Measurements from ENCODE around the gene ZMYND15. TPM values are rescaled to one million over a fixed set of nuclear protein-coding genes. Genes with fewer than 3 reads are reported as not detected.

ZMYND15 gene
- total and polyA plus RNA-seq, 2 of the 13 experiments (the other 11 are each of a cell fraction or from before 2014, with no cell fraction given) = 0.24 to 2.7 TPM

GRCh38 chr17:4789951-4790704 lies 50.5 kb downstream of the ZMYND15 start (continued):
- 0 out of 2 replicates have a peak, but pooled peaks have one; percentile 42 for TF ChIP-seq ELK4 (CRISPR knock-in tag; IDR thresholded peaks at IDR 0.05; ENCODE audit: borderline replicate concordance)
- no peak; the same call in 1 of the 2 replicates for TF ChIP-seq TFE3 (CRISPR knock-in tag; IDR thresholded peaks at IDR 0.05)
- TF ChIP-seq, protein P1, sequence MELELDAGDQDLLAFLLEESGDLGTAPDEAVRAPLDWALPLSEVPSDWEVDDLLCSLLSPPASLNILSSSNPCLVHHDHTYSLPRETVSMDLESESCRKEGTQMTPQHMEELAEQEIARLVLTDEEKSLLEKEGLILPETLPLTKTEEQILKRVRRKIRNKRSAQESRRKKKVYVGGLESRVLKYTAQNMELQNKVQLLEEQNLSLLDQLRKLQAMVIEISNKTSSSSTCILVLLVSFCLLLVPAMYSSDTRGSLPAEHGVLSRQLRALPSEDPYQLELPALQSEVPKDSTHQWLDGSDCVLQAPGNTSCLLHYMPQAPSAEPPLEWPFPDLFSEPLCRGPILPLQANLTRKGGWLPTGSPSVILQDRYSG (CRISPR knock-in tag; IDR thresholded peaks at IDR 0.05) = no peak; the same call in 1 of the 2 replicates
- no peak; the same call in 1 of the 2 replicates for TF ChIP-seq ZNF616 (CRISPR knock-in tag; IDR thresholded peaks at IDR 0.05; ENCODE audit: low read depth)
- peak; percentile 71; the same call in 1 of the 2 replicates for TF ChIP-seq ZNF430 (CRISPR knock-in tag; IDR thresholded peaks at IDR 0.05)
- no peak for TF ChIP-seq ZFP82 (CRISPR knock-in tag; IDR thresholded peaks at IDR 0.05; ENCODE audit: borderline replicate concordance)
- TF ChIP-seq DNMT1 (CRISPR knock-in tag; IDR thresholded peaks at IDR 0.05) = no peak
- TF ChIP-seq ZBTB7B (CRISPR knock-in tag; IDR thresholded peaks at IDR 0.05) = no peak
- peak; percentile 77; the same call in 1 of the 2 replicates for TF ChIP-seq ZNF691 (CRISPR knock-in tag; IDR thresholded peaks at IDR 0.05; ENCODE audit: borderline replicate concordance, low read depth)
- TF ChIP-seq NFRKB (IDR thresholded peaks at IDR 0.05) = no peak
- TF ChIP-seq MTF2 (CRISPR knock-in tag; IDR thresholded peaks at IDR 0.05; ENCODE audit: borderline replicate concordance) = no peak
- TF ChIP-seq CHCHD3 (CRISPR knock-in tag; IDR thresholded peaks at IDR 0.05) = no peak; the same call in none of the 2 replicates
- no peak for TF ChIP-seq NFYC (CRISPR knock-in tag; IDR thresholded peaks at IDR 0.05)
- peak; percentile 32; the same call in 1 of the 2 replicates for TF ChIP-seq ZNF788 (CRISPR knock-in tag; IDR thresholded peaks at IDR 0.05; ENCODE audit: borderline replicate concordance)
- TF ChIP-seq EED (CRISPR knock-in tag; IDR thresholded peaks at IDR 0.05) = no peak
- peak; percentile 16 for TF ChIP-seq YY1 (IDR thresholded peaks at IDR 0.05; ENCODE audit: insufficient read depth, insufficient replicate concordance, low read depth, low read length)
- TF ChIP-seq PBX2 (CRISPR knock-in tag; IDR thresholded peaks at IDR 0.05) = no peak
- peak; percentile 22; the same call in 1 of the 2 replicates for TF ChIP-seq HNRNPUL1 (IDR thresholded peaks at IDR 0.05; ENCODE audit: low read depth, low read length)
- TF ChIP-seq RELA (CRISPR knock-in tag; IDR thresholded peaks at IDR 0.05) = no peak
- TF ChIP-seq HBP1 (CRISPR knock-in tag; IDR thresholded peaks at IDR 0.05; ENCODE audit: low read depth) = no peak
- no peak for TF ChIP-seq ZNF10 (CRISPR knock-in tag; IDR thresholded peaks at IDR 0.05; ENCODE audit: borderline replicate concordance, low read depth)
- TF ChIP-seq CBX2 (IDR thresholded peaks at IDR 0.05; ENCODE audit: low read depth, low read length) = no peak
- TF ChIP-seq CBX2 (CRISPR knock-in tag; IDR thresholded peaks at IDR 0.05; ENCODE audit: low read depth) = no peak
